HG02938 (cell line): Measurements from ENCODE around the gene ANTXRL.
"Not testable (repeated sequence)": the region's sequence is repeated elsewhere in the genome, so short reads cannot be mapped to it uniquely, and the experiment has no call there.

ENCODE experiments used
- ATAC-seq: cut with Tn5 transposase; IDR thresholded peaks from one replicate; pipeline ENCODE4 v1.9.1; 2021; ENCODE audit warnings: mild to moderate bottlenecking, moderate library complexity; ENCODE audit not compliant: unreplicated experiment

The ANTXRL gene

GRCh38 chr10:46326971-46327370 is 40.2 kb downstream of the ANTXRL start:
- ATAC-seq = no peak

GRCh38 chr10:46327685-46328084 is 40.9 kb downstream of the ANTXRL start:
- ATAC-seq = no peak

- no peak for ATAC-seq
Measured at GRCh38 chr10:46328853-46329689, 42.3 kb downstream of the ANTXRL start.

GRCh38 chr10:46329690-46330016 is 42.9 kb downstream of the ANTXRL start:
- ATAC-seq = no peak

- no peak for ATAC-seq
Measured at GRCh38 chr10:46330894-46331293, 44.1 kb downstream of the ANTXRL start.

- not testable (repeated sequence) for ATAC-seq
Measured at GRCh38 chr10:46365484-46365883, 78.7 kb downstream of the ANTXRL start.

GRCh38 chr10:46367209-46367608 is 80.4 kb downstream of the ANTXRL start:
- not testable (repeated sequence) for ATAC-seq

- not testable (repeated sequence) for ATAC-seq
Measured at GRCh38 chr10:46367666-46368240, 81.0 kb downstream of the ANTXRL start.

GRCh38 chr10:46368956-46369355 is 82.2 kb downstream of the ANTXRL start:
- not testable (repeated sequence) for ATAC-seq

- ATAC-seq = not testable (repeated sequence)
Measured at GRCh38 chr10:46374410-46374809, 87.6 kb downstream of the ANTXRL start.

- not testable (repeated sequence) for ATAC-seq
Measured at GRCh38 chr10:46375406-46375805, 88.6 kb downstream of the ANTXRL start, which contains the start of gene ANXA8L1. TSS of gene ANXA8L1 (plus strand) at chr10:46375776. CDS start at chr10:46375852, 76 bp downstream.

- ATAC-seq = not testable (repeated sequence)
Measured at GRCh38 chr10:46377022-46377421, 90.2 kb downstream of the ANTXRL start.

GRCh38 chr10:46377651-46378050 is 90.9 kb downstream of the ANTXRL start:
- not testable (repeated sequence) for ATAC-seq

- ATAC-seq = not testable (repeated sequence)
Measured at GRCh38 chr10:46378108-46378507, 91.3 kb downstream of the ANTXRL start.

- not testable (repeated sequence) for ATAC-seq
Measured at GRCh38 chr10:46379233-46379848, 92.5 kb downstream of the ANTXRL start.
